Liver (tissue), 3 donors: ENCODE measurements around the gene NFKBIB.

ENCODE experiments used
- ATF3 ChIP-seq: IDR thresholded peaks from 2 replicates; pipeline ENCODE4 v1.6.1; 2016; ENCODE audit warnings: antibody characterized with exemption
- CTCF ChIP-seq: fragments of 150-350 bp; IDR thresholded peaks from 2 replicates; pipeline ENCODE4 v1.5.1; 2017; ENCODE audit warnings: improper control_type of control experiment, low read depth, low read length; ENCODE audit not compliant: missing input control
- JUND ChIP-seq, 2 donors: IDR thresholded peaks; 2 replicates each; pipeline ENCODE4 v1.6.1; 2016; ENCODE audit warnings: antibody characterized with exemption in 2 of 2
- NR2F2 ChIP-seq: IDR thresholded peaks from 2 replicates; pipeline ENCODE4 v1.6.1; 2016; ENCODE audit warnings: antibody characterized with exemption
- REST ChIP-seq: IDR thresholded peaks from 2 replicates; pipeline ENCODE4 v1.6.1; 2016; ENCODE audit warnings: antibody characterized with exemption, mild to moderate bottlenecking
- SP1 ChIP-seq: IDR thresholded peaks from 2 replicates; pipeline ENCODE4 v1.6.1; 2018; ENCODE audit warnings: antibody characterized with exemption, mild to moderate bottlenecking
- TF ChIP-seq, protein P1 (sequence below): IDR thresholded peaks from 2 replicates; pipeline ENCODE4 v1.6.1; 2016; ENCODE audit warnings: antibody characterized with exemption
- donor health status: healthy.
- donor health status: healthy.

DNA sequence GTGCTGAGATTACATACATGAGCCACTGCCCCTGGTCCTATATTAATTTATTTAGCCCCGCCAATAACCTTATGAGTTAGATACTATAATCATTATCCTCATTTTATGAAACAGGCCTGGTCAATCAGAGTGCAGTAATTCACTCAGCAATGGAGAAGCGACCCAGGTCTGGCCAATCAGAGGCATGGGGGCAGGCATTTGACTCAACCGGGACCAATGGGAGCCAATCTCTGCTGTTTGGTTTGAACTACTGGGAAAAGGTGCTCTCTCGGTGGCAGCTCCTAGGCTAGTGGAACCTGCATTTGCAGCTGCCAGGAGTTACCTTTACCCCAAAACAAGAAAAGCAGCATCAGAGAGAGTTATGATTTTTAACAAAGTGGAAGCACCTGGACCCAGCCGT is 6.9 kb upstream of the NFKBIB start:
- TF ChIP-seq, protein P1, sequence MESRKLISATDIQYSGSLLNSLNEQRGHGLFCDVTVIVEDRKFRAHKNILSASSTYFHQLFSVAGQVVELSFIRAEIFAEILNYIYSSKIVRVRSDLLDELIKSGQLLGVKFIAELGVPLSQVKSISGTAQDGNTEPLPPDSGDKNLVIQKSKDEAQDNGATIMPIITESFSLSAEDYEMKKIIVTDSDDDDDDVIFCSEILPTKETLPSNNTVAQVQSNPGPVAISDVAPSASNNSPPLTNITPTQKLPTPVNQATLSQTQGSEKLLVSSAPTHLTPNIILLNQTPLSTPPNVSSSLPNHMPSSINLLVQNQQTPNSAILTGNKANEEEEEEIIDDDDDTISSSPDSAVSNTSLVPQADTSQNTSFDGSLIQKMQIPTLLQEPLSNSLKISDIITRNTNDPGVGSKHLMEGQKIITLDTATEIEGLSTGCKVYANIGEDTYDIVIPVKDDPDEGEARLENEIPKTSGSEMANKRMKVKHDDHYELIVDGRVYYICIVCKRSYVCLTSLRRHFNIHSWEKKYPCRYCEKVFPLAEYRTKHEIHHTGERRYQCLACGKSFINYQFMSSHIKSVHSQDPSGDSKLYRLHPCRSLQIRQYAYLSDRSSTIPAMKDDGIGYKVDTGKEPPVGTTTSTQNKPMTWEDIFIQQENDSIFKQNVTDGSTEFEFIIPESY = no peak
- TF ChIP-seq CTCF (no peak), ATF3 (no peak), NR2F2 (no peak), REST (no peak), SP1 (no peak), JUND (IDR thresholded peaks at IDR 0.05) (no peak)
